Heart right ventricle (tissue), 16 donors: ENCODE data around the gene MADCAM1. TPM values are rescaled to one million over a fixed set of nuclear protein-coding genes. Genes with fewer than 3 reads are reported as not detected.
"Not testable (repeated sequence)": the region's sequence is repeated elsewhere in the genome, so short reads cannot be mapped to it uniquely, and the experiment has no call there.

Experiments
- ATAC-seq, 8 donors: fragments of 200-7000 bp; cut with Tn5 transposase; one replicate each; pipeline ENCODE4 v1.9.1; 2020; ENCODE audit warnings: mild to moderate bottlenecking in 8 of 8, moderate library complexity in 8 of 8, moderate number of reproducible peaks in 1 of 8
- DNase-seq, 2 donors: peaks; one replicate each; pipeline ENCODE4 v3.0.0-alpha.2; 2020
- H3K27ac ChIP-seq, 10 donors: fragments of 200-600 bp; sonication (generic) in 2 of 10; one replicate each; pipeline versions ENCODE4 v1.5.0 to v1.8.0; 2020 to 2022; ENCODE audit warnings: mild to moderate bottlenecking in 3 of 10
- H3K27me3 ChIP-seq, 7 donors: fragments of 200-600 bp; one replicate each; pipeline ENCODE4 v1.8.0; 2021 to 2022; ENCODE audit warnings: mild to moderate bottlenecking in 2 of 7
- H3K36me3 ChIP-seq, 9 donors: fragments of 200-600 bp; sonication (generic) in 1 of 9; one replicate each; pipeline versions ENCODE4 v1.5.0 to v1.8.0; 2020 to 2022; ENCODE audit warnings: mild to moderate bottlenecking in 2 of 9
- H3K4me1 ChIP-seq, 9 donors: fragments of 200-600 bp; sonication (generic) in 1 of 9; one replicate each; pipeline versions ENCODE4 v1.5.0 to v1.8.0; 2020 to 2022; ENCODE audit warnings: mild to moderate bottlenecking in 4 of 9
- H3K4me3 ChIP-seq, 10 donors: fragments of 200-600 bp; sonication (generic) in 2 of 10; one replicate each; pipeline versions ENCODE4 v1.5.0 to v1.8.0; 2020 to 2022; ENCODE audit warnings: mild to moderate bottlenecking in 7 of 10, moderate library complexity in 2 of 10
- H3K9me3 ChIP-seq, 11 donors: fragments of 200-600 bp in 10 of 11; sonication (generic) in 2 of 11; one replicate each; pipeline versions ENCODE4 v1.5.0 to v1.8.0; 2013 to 2022; ENCODE audit warnings: mild to moderate bottlenecking in 2 of 11, control low read depth in 1 of 11, moderate library complexity in 1 of 11
- WGBS, 2 donors: extraction: QIAGEN DNeasy Blood & Tissue Kit; methylation state at CpG; one replicate each; pipeline ENCODE4 v1.1.7; 2013; ENCODE audit warnings: inconsistent platforms in 1 of 2; 5-methylcytosine and 5-hydroxymethylcytosine counted together
- intact Hi-C, 10 donors: fragments of 100-400 bp; cut with DNase I; formaldehyde crosslinking; loops; one replicate each; pipeline versions ENCODE4 v1.11.1 to v1.14.2; 2022
- polyA plus RNA-seq, 2 donors: library from polyadenylated mRNA; stranded (reverse); fragments of 200-250 nt; gene quantifications; one replicate each; pipeline ENCODE4 v1.2.3, GENCODE V29; 2013
- total RNA-seq, 10 donors: library from RNA; stranded (reverse); fragmentation: NEBNext Ultra II Directional in 3 of 10; extraction: Animal tissue kit (Norgen Biotek cat#: 25700) in 3 of 10; gene quantifications; one replicate each; pipeline versions ENCODE4 v1.2.1 to v1.2.4, GENCODE V29; 2021 to 2023
- TF ChIP-seq, protein P1 (sequence below), 9 donors: fragments of 200-600 bp; sonication (generic) in 2 of 9; IDR thresholded peaks; one replicate each; pipeline versions ENCODE4 v1.5.0 to v1.8.0; 2021 to 2022; ENCODE audit warnings: antibody characterized with exemption in 9 of 9, mild to moderate bottlenecking in 5 of 9, moderate library complexity in 1 of 9
- donor health status: Arrhythmogenic right ventricular cardiomyopathy.
- donor health status: ischemic (EF 13 %, LVEDD 7.1; RV severe dilation, severe dysfunction).
- donor health status: healthy with polysubstance abuse.
- donor health status: DM: no; HTN: yes; CAD: no.
- donor health status: DM: no; HTN: no; CAD: no.
- donor health status: ischemic (EF 25% LVEDD 6.9; RV normal size, moderate dysfunction).
- donor health status: ischemic (EF 25% LVEDD 5.7; RV mildly dilated, moderate dysfunction).
- donor health status: healthy.
- donor health status: DM: yes; HTN: yes; CAD: no.
- donor health status: Ischemic cardiomyopathy.
- donor health status: ischemic (EF 35%, LVEDD 5.7; RV mildly dilated, moderate dysfunction).
- donor health status: nonischemic (EF 11% LVEDD 7.7; RV severe dilation, severe dysfunction).
- donor health status: DM: yes; HTN: yes; CAD: no.
- donor health status: PGD.
- donor health status: ischemic (EF 29% LVEDD 5.4; RV normal size, mild dysfunction).
- donor health status: nonischemic (EF 23%, LVEDD 6.1; RV moderate dilation, normal function).

Gene MADCAM1
- total and polyA plus RNA-seq, 12 donors, result 0.09 to 0.80 (median 0.17) TPM; not detected in 1

DNA sequence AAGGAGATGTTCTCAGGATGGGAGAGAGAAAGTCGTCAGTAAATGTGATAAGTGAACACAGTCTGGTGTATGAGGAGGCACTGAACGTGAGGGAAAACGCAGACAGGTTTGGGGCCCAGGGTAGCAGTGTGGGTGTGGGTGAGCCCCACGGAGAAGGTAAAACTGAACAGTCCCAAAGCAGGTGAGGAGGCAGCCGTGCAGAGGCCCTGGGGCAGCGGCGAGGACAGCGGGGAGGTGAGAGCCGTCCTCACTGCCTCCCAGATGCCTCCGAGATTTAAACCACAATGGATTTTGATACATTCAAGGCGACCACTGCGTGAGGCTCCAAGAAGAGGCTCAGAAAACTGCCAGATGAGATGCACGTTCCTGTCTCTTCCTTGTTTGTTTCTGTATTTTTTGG lies 20.9 kb upstream of the MADCAM1 start:
- TF ChIP-seq, protein P1, sequence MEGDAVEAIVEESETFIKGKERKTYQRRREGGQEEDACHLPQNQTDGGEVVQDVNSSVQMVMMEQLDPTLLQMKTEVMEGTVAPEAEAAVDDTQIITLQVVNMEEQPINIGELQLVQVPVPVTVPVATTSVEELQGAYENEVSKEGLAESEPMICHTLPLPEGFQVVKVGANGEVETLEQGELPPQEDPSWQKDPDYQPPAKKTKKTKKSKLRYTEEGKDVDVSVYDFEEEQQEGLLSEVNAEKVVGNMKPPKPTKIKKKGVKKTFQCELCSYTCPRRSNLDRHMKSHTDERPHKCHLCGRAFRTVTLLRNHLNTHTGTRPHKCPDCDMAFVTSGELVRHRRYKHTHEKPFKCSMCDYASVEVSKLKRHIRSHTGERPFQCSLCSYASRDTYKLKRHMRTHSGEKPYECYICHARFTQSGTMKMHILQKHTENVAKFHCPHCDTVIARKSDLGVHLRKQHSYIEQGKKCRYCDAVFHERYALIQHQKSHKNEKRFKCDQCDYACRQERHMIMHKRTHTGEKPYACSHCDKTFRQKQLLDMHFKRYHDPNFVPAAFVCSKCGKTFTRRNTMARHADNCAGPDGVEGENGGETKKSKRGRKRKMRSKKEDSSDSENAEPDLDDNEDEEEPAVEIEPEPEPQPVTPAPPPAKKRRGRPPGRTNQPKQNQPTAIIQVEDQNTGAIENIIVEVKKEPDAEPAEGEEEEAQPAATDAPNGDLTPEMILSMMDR (IDR thresholded peaks at IDR 0.05), result no peak
- H3K27me3 ChIP-seq, result peaks cover 0 to 3% (median 0%) of the 10 kb centered on the region in 7 donors
- no peak overlapping the region for H3K4me3 ChIP-seq
- H3K27ac ChIP-seq, result peak overlapping the region in 2 of 10 donors; percentile 63 to 79
- H3K9me3 ChIP-seq, result no peaks in the 10 kb centered on the region
- no peak for DNase-seq
- ATAC-seq, result no peak
- H3K4me1 ChIP-seq, result peaks cover 3 to 21% (median 9%) of the 10 kb centered on the region in 9 donors
- 87 to 89% methylated on average over 13 of the region's 13 CpGs for WGBS, 2 donors
- no peaks in the 10 kb centered on the region for H3K36me3 ChIP-seq
- intact Hi-C loops, result loop anchor here in 3 of 10 donors (5.0 to 10.0 kb wide), 3 partner anchors 91 to 101 kb away; a partner anchor contains a TSS

DNA sequence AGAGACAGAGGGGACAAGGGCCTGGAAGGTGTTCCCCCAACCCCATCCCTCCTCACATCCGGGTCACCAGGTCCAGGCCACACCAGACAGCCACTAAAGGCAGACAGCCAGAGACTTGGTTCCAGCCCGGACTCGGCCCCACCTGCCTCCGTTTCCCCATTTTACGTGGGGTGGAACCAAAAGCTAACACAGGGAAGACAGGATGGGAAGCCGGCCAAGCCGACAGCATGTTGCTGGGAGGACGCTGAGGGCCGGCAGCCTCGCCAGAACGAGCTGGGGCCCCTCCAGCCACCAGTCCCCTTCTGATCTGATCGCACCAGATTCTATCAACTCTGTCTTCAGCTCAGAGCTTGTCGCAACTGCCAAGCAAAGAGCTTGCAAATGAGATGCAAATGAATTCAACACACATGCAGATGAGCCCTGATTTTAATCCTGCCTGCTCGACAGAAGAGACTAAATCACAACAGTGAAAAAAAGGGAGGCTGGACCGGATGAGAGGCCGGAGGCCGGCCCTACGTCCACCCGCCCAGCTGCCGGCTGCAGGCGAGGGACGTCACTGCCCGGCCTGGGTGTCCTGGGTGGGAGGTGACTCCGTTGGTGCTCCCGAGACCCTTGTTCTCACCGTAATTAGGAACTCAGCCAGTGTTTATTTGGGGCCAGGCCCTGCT lies 17.9 kb upstream of the MADCAM1 start:
- DNase-seq (no peak), ATAC-seq (no peak)
- no peak overlapping the region for H3K27ac ChIP-seq
- H3K27me3 ChIP-seq, result peaks cover 0 to 4% (median 0%) of the 10 kb centered on the region in 7 donors
- WGBS, 2 donors, result 74 to 78% methylated on average over 26 of the region's 26 CpGs
- no peaks in the 10 kb centered on the region for H3K36me3 ChIP-seq
- intact Hi-C loops, result loop anchor here in 3 of 10 donors (5.0 to 10.0 kb wide), 3 partner anchors 94 to 104 kb away; a partner anchor contains a TSS
- no peaks in the 10 kb centered on the region for H3K9me3 ChIP-seq
- TF ChIP-seq, protein P1 (IDR thresholded peaks at IDR 0.05), result no peak
- H3K4me3 ChIP-seq, result no peak overlapping the region
- H3K4me1 ChIP-seq, result peaks cover 3 to 21% (median 9%) of the 10 kb centered on the region in 9 donors

DNA sequence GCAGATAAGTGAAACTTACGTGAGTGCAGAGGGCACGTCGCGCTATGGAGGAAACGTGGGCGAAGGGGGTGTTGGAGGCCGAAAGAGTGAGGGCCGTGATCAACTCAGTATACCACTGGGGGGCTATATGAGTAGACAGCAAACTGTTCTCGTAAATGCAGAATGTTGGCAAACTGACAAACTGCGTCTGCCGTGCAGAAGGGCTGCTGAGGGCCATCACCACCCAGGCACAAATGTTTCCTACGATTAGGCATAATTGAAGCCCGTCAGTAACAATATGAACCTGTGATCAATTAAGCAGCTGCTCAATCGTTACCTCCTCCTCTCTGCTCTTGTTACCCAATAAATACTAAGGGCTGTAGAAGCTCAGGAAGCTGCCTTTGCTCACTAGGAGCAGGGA lies 17.3 kb upstream of the MADCAM1 start:
- Histone ChIP-seq H3K4me3 (no peak overlapping the region), H3K4me1 (peaks cover 3 to 20% (median 9%) of the 10 kb centered on the region in 9 donors), H3K9me3 (no peaks in the 10 kb centered on the region), H3K27ac (no peak overlapping the region), H3K36me3 (no peaks in the 10 kb centered on the region), H3K27me3 (peaks cover 0 to 10% (median 0%) of the 10 kb centered on the region in 7 donors)
- WGBS, 2 donors, result 69 to 81% methylated on average over 14 of the region's 14 CpGs
- TF ChIP-seq, protein P1 (IDR thresholded peaks at IDR 0.05), result no peak
- ATAC-seq (no peak), DNase-seq (no peak)
- intact Hi-C loops, result loop anchor here in 3 of 10 donors (5.0 to 10.0 kb wide), 3 partner anchors 94 to 104 kb away; a partner anchor contains a TSS

DNA sequence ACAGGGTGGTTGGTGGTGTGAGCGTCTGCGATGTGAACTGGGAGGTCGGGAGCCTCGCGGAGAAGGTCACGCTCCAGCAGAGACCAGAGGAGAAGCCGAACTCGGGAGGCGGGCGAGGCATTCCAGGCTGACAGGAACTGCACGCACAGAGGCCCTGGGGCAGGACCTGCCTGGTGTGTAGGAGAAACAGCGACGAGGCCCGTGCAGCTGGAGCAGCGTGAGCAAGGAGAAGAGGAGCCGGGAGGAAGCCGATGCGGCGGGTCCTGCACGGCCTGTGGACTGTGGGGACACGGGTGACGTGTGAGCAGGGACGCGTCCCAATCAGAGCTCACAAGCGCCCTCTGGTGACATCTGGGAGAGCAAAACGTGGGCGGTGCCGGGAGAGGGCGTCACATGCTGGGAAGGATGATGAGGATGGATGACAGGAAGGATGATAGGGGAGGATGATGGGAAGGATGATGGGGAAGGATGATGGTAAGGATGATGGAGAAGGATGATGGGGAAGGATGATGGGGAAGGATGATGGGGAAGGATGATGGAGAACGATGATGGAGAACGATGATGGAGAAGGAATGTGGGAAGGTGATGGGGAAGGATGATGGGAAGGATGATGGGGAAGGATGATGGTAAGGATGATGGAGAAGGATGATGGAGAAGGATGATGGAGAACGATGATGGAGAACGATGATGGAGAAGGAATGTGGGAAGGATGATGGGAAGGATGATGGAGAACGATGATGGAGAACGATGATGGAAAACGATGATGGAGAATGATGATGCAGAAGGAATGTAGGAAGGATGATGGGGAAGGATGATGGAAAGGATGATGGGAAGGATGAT lies 16.1 kb upstream of the MADCAM1 start:
- ATAC-seq (peak; percentile 86 to 98 (median 94)), DNase-seq (peak; percentile 84 to 89)
- Histone ChIP-seq H3K27me3 (peaks cover 0 to 21% (median 11%) of the 10 kb centered on the region in 7 donors), H3K4me1 (peaks cover 0 to 9% (median 4%) of the 10 kb centered on the region in 9 donors), H3K27ac (peak overlapping the region in 6 of 10 donors; percentile 27 to 73 (median 68)), H3K9me3 (no peaks in the 10 kb centered on the region), H3K4me3 (peak overlapping the region in 7 of 10 donors; percentile 4 to 49 (median 40)), H3K36me3 (no peaks in the 10 kb centered on the region)
- WGBS, 2 donors, result 20 to 23% methylated on average over 36 of the region's 36 CpGs
- intact Hi-C loops, result loop anchor here in 6 of 10 donors (1.0 to 10.0 kb wide), 4 partner anchors 95 to 98 kb away; no protein-coding TSS in a partner anchor
- TF ChIP-seq, protein P1 (IDR thresholded peaks at IDR 0.05), result peak; percentile 51 to 84 (median 77)

DNA sequence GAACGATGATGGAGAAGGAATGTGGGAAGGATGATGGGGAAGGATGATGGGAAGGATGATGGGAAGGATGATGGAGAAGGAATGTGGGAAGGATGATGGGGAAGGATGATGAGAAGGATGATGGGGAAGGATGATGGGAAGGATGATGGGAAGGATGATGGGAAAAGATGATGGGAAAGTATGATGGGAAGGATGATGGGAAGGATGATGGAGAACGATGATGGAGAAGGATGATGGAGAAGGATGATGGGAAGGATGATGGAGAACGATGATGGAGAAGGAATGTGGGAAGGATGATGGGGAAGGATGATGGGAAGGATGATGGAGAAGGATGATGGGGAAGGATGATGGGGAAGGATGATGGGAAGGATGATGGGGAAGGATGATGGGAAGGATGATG lies 15.2 kb upstream of the MADCAM1 start:
- not testable (repeated sequence) for ATAC-seq, H3K27ac ChIP-seq, H3K36me3 ChIP-seq, H3K4me3 ChIP-seq, DNase-seq, H3K9me3 ChIP-seq
- WGBS, 2 donors, result 97 to 100% methylated on average over 3 of the region's 3 CpGs
- peaks cover 0 to 11% (median 6%) of the 10 kb centered on the region in 9 donors for H3K4me1 ChIP-seq
- intact Hi-C loops, result loop anchor here in 5 of 10 donors (2.0 to 10.0 kb wide), 3 partner anchors 96 to 99 kb away; no protein-coding TSS in a partner anchor
- H3K27me3 ChIP-seq, result peaks cover 0 to 30% (median 18%) of the 10 kb centered on the region in 7 donors
